SK-N-MC (cell line): ENCODE results near the gene SSTR3.

Source experiments
- DNase-seq: peaks from one replicate; pipeline ENCODE4 v3.0.0-alpha.2; 2011; ENCODE audit warnings: low read depth, low spot score
- H3K27ac ChIP-seq: fragments of 200-600 bp; sonication (generic); 2 replicates; pipeline ENCODE4 v1.5.1; 2016; ENCODE audit warnings: mixed run types
- H3K36me3 ChIP-seq: fragments of 200-600 bp; sonication (generic); 2 replicates; pipeline ENCODE4 v1.6.1; 2017; ENCODE audit warnings: antibody characterized with exemption, low read length, mixed read lengths; ENCODE audit not compliant: insufficient read depth
- H3K4me3 ChIP-seq: fragments of 200-600 bp; sonication (generic); 2 replicates; pipeline ENCODE4 v1.5.1; 2016
- H3K9ac ChIP-seq: fragments of 200-600 bp; sonication (generic); 2 replicates; pipeline ENCODE4 v1.8.0; 2017; ENCODE audit warnings: mixed run types, mixed read lengths; ENCODE audit not compliant: insufficient read length
- H3K9me3 ChIP-seq: fragments of 200-600 bp; sonication (generic); 2 replicates; pipeline ENCODE4 v1.6.1; 2017; ENCODE audit warnings: low read depth, mild to moderate bottlenecking, antibody characterized with exemption, low read length, moderate library complexity, mixed read lengths
- EZH2 ChIP-seq: fragments of 200-600 bp; sonication (generic); IDR thresholded peaks from one replicate; pipeline ENCODE4 v1.6.1; 2017; ENCODE audit warnings: antibody characterized with exemption
- FOXP2 ChIP-seq: optimal IDR thresholded peaks from 2 replicates; pipeline ENCODE3; 2011; ENCODE audit warnings: mild to moderate bottlenecking, moderate library complexity; ENCODE audit not compliant: insufficient read depth; ENCODE audit errors: extremely low read length, control extremely low read depth
- POLR2AphosphoS5 ChIP-seq: IDR thresholded peaks from 2 replicates; pipeline ENCODE4 v1.6.1; 2012; ENCODE audit warnings: mild to moderate bottlenecking, low read depth, low read length, borderline replicate concordance

SSTR3 gene

GRCh38 chr22:37178350-37179125, 33.7 kb downstream of the SSTR3 start:
- TF ChIP-seq POLR2AphosphoS5 (no peak), EZH2 (no peak), FOXP2 (no peak)
- no peaks in the 10 kb centered on the region for H3K9me3 ChIP-seq
- no peaks in the 10 kb centered on the region for H3K36me3 ChIP-seq
- H3K27ac ChIP-seq, result no peak overlapping the region
- no peak for DNase-seq
- no peak overlapping the region for H3K4me3 ChIP-seq
- H3K9ac ChIP-seq, result no peak overlapping the region

GRCh38 chr22:37177755-37178154, 34.5 kb downstream of the SSTR3 start:
- TF ChIP-seq FOXP2, result no peak
- TF ChIP-seq EZH2, result no peak
- TF ChIP-seq POLR2AphosphoS5, result no peak
- DNase-seq, result no peak
- Histone ChIP-seq H3K36me3 (no peaks in the 10 kb centered on the region), H3K27ac (no peak overlapping the region), H3K9ac (no peak overlapping the region), H3K4me3 (no peak overlapping the region), H3K9me3 (no peaks in the 10 kb centered on the region)

GRCh38 chr22:37177221-37177620, 35.1 kb downstream of the SSTR3 start:
- no peak for DNase-seq
- Histone ChIP-seq H3K36me3 (no peaks in the 10 kb centered on the region), H3K9me3 (no peaks in the 10 kb centered on the region), H3K9ac (no peak overlapping the region), H3K4me3 (no peak overlapping the region), H3K27ac (no peak overlapping the region)
- TF ChIP-seq FOXP2, result no peak
- no peak for TF ChIP-seq EZH2
- no peak for TF ChIP-seq POLR2AphosphoS5

- Histone ChIP-seq H3K4me3 (no peak overlapping the region), H3K9ac (no peak overlapping the region)
- DNase-seq, result no peak
These were observed 35.7 kb downstream of the SSTR3 start for GRCh38 chr22:37176464-37177061.

GRCh38 chr22:37175414-37176281, 36.6 kb downstream of the SSTR3 start:
- no peaks in the 10 kb centered on the region for H3K9me3 ChIP-seq
- TF ChIP-seq POLR2AphosphoS5 (no peak), FOXP2 (no peak), EZH2 (no peak)
- no peak for DNase-seq
- no peak overlapping the region for H3K9ac ChIP-seq
- H3K36me3 ChIP-seq, result no peaks in the 10 kb centered on the region
- H3K27ac ChIP-seq, result no peak overlapping the region
- no peak overlapping the region for H3K4me3 ChIP-seq

More at GRCh38 chr22:37176464-37177061, 35.7 kb downstream of the SSTR3 start:
- TF ChIP-seq POLR2AphosphoS5 (no peak), FOXP2 (no peak), EZH2 (no peak)
- no peak overlapping the region for H3K27ac ChIP-seq
- no peaks in the 10 kb centered on the region for H3K36me3 ChIP-seq
- H3K9me3 ChIP-seq, result no peaks in the 10 kb centered on the region

- Histone ChIP-seq H3K9me3 (no peaks in the 10 kb centered on the region), H3K36me3 (no peaks in the 10 kb centered on the region), H3K9ac (no peak overlapping the region), H3K27ac (no peak overlapping the region), H3K4me3 (no peak overlapping the region)
- no peak for DNase-seq
- no peak for TF ChIP-seq EZH2
- TF ChIP-seq POLR2AphosphoS5, result no peak
- no peak for TF ChIP-seq FOXP2
These were observed 37.3 kb downstream of the SSTR3 start for GRCh38 chr22:37174964-37175363.

- no peak for DNase-seq
- TF ChIP-seq FOXP2 (no peak), EZH2 (no peak), POLR2AphosphoS5 (no peak)
- no peaks in the 10 kb centered on the region for H3K36me3 ChIP-seq
These were observed 38.6 kb downstream of the SSTR3 start for GRCh38 chr22:37173709-37174108.

More at GRCh38 chr22:37173709-37174108, 38.6 kb downstream of the SSTR3 start:
- Histone ChIP-seq H3K9me3 (no peaks in the 10 kb centered on the region), H3K9ac (no peak overlapping the region), H3K27ac (no peak overlapping the region), H3K4me3 (no peak overlapping the region)
